Measurements from ENCODE around the gene RXFP1.

DNA sequence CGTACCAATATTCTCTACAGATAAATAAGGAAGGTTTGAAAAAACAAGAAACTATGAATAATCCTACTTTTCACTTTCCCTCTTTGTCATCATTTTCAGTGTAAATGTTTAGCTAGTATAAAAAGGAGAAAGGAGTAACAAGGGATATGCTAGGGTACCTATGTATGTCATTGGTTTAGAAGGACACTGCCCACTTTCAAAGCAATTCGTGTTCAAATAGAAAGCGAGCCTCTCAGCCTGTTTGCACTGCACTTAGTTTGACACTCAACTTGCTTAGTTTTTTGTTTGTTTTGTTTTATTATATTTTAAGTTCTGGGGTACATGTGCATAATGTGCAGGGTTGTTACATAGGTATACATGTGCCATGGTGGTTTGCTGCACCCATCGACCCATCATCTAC lies 21.6 kb upstream of the RXFP1 start:
- TF ChIP-seq RAD21 (IDR thresholded peaks at IDR 0.05; ENCODE audit: low read depth): no peak
- TF ChIP-seq, protein P1, sequence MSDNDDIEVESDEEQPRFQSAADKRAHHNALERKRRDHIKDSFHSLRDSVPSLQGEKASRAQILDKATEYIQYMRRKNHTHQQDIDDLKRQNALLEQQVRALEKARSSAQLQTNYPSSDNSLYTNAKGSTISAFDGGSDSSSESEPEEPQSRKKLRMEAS (IDR thresholded peaks at IDR 0.05): no peak
- TF ChIP-seq EP300 (IDR thresholded peaks at IDR 0.05; ENCODE audit: borderline replicate concordance): no peak
- no peak for TF ChIP-seq YY1 (IDR thresholded peaks at IDR 0.05; ENCODE audit: low read depth)
- TF ChIP-seq, protein P2, sequence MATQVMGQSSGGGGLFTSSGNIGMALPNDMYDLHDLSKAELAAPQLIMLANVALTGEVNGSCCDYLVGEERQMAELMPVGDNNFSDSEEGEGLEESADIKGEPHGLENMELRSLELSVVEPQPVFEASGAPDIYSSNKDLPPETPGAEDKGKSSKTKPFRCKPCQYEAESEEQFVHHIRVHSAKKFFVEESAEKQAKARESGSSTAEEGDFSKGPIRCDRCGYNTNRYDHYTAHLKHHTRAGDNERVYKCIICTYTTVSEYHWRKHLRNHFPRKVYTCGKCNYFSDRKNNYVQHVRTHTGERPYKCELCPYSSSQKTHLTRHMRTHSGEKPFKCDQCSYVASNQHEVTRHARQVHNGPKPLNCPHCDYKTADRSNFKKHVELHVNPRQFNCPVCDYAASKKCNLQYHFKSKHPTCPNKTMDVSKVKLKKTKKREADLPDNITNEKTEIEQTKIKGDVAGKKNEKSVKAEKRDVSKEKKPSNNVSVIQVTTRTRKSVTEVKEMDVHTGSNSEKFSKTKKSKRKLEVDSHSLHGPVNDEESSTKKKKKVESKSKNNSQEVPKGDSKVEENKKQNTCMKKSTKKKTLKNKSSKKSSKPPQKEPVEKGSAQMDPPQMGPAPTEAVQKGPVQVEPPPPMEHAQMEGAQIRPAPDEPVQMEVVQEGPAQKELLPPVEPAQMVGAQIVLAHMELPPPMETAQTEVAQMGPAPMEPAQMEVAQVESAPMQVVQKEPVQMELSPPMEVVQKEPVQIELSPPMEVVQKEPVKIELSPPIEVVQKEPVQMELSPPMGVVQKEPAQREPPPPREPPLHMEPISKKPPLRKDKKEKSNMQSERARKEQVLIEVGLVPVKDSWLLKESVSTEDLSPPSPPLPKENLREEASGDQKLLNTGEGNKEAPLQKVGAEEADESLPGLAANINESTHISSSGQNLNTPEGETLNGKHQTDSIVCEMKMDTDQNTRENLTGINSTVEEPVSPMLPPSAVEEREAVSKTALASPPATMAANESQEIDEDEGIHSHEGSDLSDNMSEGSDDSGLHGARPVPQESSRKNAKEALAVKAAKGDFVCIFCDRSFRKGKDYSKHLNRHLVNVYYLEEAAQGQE (IDR thresholded peaks at IDR 0.05; ENCODE audit: low read depth): no peak
- no peak for TF ChIP-seq TCF12 (IDR thresholded peaks at IDR 0.05; ENCODE audit: low read depth)
- no peak for TF ChIP-seq USF1 (IDR thresholded peaks at IDR 0.05)

Data from Ishikawa (cell line).